Subcutaneous adipose tissue (tissue), 4 donors: ENCODE measurements around the gene ZNF24. TPM values are rescaled to one million over a fixed set of nuclear protein-coding genes. Genes with fewer than 3 reads are reported as not detected.

ENCODE experiments used
- CTCF ChIP-seq: fragments of 450-650 bp; IDR thresholded peaks from one replicate; pipeline ENCODE4 v1.5.1; 2016; ENCODE audit warnings: low read depth, mild to moderate bottlenecking, control low read depth, antibody characterized with exemption, moderate library complexity
- total RNA-seq, 4 donors: library from RNA; depleted of rRNA; stranded (reverse); fragments of >200 nt; gene quantifications; one replicate each; pipeline ENCODE4 v1.1.0, GENCODE V29; 2016

Gene ZNF24
- total RNA-seq, 4 donors from 2014 or later: 30.9 to 44.5 (median 35.6) TPM

DNA sequence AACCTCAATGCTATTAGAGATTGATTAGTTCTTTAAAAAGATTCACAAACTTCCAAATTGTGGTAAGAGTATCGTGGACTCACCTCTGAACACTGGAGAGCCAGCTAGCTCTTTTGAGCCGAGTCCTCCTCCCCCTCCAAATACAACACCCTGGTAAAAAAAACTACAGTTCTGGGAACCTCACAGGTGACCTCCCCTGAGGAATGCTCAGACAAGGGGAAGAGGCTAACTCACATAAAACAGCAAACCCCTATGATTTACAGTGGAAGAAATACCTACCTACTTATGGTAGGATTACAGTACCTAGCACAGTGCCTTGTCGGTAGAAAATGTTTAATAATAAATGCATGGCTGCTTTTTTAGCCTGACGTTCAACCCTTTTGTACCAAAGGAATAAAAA, 8.4 kb downstream of the ZNF24 start:
- TF ChIP-seq CTCF: no peak

- no peak for TF ChIP-seq CTCF
Measured at GRCh38 chr18:35334821-35335220, 9.4 kb downstream of the ZNF24 start.

DNA sequence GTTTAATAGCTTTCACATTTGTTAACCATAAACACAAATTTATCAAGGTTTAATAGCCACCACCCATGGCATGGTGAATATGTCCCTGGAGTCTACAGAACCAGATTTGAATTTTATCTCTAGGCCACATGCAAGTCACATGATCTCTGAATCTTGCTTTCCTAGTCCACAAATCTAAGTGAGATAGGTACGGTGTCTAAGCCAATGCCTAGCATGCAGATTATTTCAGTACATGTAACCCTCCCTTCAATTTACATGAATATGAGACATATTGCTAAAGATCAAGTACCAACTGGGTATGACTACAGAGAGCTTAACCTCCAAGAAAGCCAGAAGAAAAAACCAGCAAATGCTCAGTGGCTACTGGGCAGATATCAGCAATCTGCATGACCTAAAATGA, 10.0 kb downstream of the ZNF24 start:
- TF ChIP-seq CTCF: no peak

DNA sequence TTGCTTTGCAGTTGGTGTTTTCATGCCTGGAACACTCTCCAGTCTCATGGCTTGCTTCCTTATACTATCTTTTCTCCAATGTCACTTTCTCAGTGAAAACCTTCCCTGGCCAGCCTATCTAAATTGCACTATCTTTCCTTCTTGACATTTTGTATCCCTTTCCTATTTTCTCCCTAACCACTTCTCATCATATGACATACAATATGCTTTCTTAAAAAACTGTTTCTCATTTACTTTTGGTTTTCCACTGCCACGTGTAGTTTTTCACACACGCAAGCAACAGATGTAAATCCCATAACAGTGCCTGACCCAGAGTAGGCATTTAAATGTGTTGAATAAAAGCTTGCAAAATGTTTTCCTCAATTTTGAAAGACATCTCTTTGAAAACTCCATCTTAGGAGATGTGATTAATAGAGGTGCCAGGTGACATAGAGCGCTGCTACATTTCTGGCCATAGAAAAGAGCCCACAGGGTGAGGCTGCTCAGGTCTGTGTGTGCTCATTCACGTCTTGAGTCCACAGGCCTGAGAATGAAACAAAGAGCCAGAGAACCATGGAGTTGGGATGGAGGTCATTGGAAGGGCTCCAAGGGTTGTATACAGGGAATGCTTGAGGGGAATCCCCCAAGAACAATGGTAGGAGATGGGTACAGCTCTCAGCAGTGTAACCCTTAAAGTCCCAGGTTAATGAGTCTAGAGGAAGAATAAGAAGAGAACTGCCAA, 12.7 kb downstream of the ZNF24 start:
- no peak for TF ChIP-seq CTCF

GRCh38 chr18:35328868-35329267, 15.4 kb downstream of the ZNF24 start:
- no peak for TF ChIP-seq CTCF

DNA sequence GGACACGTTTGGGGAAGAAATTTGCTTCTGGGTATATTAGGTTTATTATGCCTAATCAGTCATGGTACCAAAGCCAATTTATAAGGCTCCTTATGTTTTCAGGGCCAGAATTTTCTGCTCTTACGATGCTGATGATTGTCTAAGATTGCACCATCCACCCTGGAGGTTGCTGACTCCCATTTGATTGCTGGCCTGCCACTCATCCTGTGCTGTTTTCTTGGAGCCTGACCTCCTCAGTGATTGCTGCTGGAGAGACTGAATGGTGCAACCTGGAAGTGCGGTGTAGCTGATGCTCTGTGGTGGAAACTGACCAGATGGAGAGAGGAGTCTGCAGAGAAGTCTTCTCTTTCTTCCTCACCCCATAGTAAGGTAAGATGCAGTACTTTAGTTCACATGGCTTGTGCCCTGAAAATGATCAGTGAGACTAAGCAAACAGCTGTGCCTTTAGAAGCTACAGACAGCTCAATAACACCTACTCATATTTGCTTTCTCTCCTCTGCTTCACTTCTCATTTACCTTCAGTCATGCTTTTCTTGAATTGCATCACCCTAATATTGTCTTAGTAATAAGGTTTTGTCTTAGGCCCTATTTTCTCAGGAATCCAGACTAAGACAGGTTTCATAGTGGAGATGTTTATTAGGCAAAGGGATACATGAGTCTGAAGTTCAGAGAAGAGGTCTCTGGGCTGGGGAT, 17.4 kb downstream of the ZNF24 start:
- no peak for TF ChIP-seq CTCF

DNA sequence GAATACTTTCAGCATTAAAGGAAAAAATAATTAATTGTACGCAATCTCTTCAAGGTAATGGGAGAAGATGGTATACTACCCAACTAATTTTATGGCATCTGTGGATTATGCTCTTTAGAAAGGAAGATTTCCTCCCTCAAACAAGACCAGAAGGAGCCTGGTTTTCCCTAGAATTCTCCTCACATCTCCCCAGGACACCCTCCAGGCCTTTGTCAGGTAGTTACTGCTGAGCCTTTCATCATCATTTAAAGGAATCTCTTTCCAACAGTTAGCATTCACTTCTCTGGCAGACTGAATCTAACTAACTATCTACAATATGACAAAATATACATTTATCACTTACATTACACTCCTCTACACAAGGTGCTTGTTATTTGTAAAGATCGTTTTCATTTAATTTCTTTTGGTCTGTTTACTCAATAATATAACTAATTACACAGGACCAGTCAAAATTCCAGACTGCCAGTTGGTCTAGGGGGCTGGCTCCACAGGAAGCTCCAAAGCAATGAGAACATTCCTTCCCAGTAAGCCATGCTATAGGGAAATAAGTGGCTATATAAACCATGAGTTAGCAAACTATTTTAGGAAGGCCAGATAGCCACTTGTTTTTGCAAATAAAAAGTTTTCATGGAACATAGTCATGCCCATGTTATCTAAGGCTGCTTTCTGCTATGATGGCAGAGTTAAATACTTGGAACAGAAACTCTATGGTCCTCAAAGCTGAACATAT, 19.1 kb downstream of the ZNF24 start:
- TF ChIP-seq CTCF: no peak
